CD1c-positive myeloid dendritic cell (primary cell): ENCODE results near the gene COL28A1.

Source experiments
- DNase-seq: peaks from one replicate; pipeline ENCODE4 v3.0.0-alpha.2; 2016; ENCODE audit errors: extremely low spot score

Gene COL28A1

DNA sequence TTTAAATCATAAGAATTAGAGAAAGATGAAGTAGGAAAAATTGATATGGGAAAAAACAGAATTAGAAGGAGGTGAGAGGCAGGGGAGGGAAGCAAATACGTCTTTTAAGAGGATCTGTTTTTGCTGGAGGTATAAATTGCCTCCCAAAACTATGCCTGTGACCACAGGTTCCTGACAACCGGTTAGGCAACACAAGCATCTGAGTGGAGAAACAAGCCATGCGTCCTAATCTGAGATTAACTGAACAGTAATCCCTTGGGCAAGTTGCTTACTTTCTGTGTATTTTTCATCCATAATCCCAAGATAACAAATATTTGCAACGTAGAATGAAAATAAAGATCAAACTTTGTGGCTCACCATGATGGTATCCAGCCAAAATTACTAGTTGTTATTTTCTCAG, 204.2 kb downstream of the COL28A1 start:
- no peak for DNase-seq

DNA sequence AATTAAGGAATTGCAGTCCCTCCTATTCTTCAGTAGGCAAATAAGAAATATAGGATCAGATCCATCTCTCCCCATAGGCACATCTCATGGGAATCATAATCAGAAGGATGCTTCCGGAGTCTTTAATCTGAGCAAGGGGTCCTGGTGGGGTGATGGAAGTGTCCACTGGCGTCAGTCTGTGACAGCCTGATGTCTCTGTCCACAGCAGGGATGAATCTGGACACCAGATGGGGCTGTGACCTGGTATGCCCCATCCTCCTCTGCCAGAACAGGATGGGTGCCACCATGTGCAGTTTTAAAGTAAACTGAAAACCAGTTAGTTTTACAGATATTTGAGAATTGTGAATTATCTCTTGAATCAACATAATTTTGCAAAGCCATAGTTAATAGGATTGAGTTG, 204.7 kb downstream of the COL28A1 start:
- DNase-seq: no peak

DNA sequence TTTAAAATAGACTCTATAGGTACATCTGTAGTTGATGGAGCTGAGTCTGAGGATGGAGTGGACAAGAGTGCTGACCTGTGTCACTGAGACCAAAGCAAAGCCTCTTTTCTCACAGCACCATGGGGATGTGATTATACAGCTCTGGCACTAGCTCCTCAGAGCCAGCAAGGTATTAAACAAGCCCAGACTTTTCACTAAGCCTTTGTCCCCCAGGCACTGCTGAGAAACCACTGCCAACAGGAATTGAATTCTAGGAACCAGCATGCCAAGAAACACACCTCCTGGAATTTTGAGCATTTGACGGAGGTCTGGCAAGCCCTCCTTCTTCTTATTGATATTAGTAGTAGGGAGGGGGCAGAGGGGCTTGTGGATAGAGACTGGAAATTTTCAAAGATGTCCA, 206.3 kb downstream of the COL28A1 start:
- DNase-seq: no peak

DNA sequence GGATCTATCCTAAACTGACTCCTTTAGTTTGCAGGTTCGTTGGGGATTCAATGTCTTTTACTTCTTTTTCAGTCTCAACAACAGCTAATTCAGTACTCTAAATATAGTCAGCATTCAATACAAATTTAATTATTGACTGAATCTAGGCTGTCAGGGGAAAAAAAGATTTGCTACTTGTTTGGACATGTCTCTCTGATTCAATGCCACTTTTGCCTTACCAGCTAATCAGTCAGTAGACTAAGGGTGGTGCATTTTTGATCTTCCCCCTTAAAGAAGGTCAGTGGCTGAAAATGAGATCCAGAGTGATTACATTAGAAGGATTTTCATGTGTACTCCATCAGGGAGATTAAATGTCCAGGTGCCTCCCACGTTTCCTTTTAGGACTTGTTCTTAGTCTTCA, 208.2 kb downstream of the COL28A1 start:
- no peak for DNase-seq

- DNase-seq: no peak
These were observed 211.0 kb downstream of the COL28A1 start for GRCh38 chr7:7324698-7325097.

GRCh38 chr7:7323921-7324320, 211.8 kb downstream of the COL28A1 start:
- DNase-seq: no peak

DNA sequence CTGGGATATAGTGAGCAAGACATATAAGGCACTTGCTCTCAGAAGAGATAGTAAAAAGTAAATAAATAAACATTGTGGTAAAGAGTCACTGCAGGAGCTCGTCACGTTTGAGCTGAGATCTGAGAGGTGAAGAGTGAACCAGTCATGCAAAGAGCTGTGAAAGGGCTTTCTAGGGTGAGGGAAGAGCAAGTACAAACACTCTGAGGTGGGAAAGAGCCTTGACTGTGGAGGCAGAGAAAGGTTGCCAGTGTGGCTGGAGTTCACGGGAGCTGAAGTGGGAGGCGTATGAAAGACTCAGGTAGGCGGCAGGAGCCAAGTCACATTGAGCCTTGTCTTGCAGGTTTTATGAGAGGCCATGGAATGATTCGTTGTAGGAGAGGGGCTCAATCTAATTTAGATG, 212.3 kb downstream of the COL28A1 start:
- DNase-seq: no peak

DNA sequence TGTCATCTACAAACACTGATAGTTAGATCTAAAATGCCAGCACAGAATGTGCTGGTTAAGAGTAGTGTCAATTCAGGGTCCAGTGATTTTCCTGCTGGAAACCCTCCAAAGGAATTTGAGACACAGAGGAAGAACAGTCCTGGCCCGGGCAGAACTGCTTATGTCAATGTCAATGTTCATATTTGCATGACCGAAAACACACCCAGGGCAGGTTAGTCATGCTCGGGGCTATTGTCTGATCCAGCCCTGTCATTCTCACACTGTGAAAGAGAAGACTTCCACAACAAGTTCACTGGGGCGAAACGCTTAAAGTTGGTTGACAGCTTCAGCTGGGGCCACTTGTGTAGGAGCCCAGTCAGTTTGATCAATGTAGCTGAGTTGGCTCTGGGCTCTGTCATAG, 214.0 kb downstream of the COL28A1 start:
- no peak for DNase-seq

DNA sequence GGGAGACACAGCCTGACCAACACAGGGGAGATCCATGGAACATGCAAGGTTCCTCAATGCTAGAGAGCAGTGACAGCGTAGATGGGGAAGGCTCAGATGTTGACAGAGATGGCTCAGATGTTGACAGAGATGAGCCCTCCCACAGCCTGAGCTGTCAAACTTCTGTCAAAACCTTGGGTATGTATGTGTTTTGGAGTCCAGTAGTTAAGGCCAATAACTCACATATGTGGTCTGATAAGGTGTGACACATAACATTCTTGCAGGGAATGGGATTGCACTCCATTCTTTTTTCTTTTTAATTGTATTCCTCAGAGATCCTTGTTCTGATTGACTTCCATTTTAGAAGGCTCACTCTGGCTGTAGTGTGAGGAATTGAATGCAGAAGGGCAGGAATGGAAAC, 217.1 kb downstream of the COL28A1 start:
- DNase-seq: no peak

DNA sequence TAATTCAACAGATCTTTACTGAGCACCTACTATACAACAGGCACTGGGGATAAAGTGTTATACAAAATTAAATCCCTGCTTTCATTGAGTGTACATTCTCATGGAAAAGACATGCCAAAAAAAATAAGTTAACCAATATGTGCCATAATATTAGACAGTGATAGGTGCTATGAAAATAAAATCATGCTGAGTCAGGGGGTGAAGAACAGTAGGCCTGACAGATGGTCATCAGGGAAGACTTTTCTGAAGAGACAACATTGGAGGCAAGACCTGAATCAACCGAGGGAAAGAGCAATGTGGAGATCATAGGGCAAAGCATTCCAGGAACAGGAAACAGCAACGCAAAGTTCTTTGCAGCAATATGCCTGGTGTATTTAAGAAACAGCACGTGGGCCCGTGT, 217.8 kb downstream of the COL28A1 start:
- no peak for DNase-seq

GRCh38 chr7:7315851-7316250, 219.8 kb downstream of the COL28A1 start:
- DNase-seq: no peak

- no peak for DNase-seq
These were observed 223.3 kb downstream of the COL28A1 start for GRCh38 chr7:7312323-7312722.

DNA sequence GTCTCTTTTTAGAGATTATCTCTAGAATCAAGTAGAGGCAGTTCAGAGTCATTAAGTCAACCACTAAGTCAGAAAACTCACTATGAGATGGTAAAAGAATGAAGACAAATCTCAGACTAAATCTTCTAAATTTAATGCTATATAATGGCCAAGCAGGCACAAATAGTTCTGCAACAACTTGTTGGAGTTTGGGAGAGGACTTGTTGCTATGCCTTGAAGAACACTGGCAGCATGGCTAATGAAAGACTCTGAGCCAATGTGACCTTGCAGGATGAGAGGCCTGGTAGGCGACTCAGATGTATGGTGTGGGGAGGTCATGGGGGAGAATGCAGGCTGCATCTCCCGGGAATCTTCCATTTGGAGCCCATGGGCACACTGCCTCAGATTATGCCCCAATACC, 224.7 kb downstream of the COL28A1 start:
- DNase-seq: no peak

- no peak for DNase-seq
These were observed 226.5 kb downstream of the COL28A1 start for GRCh38 chr7:7309203-7309602.
